Stimulated activated CD8-positive, alpha-beta memory T cell treated with anti-CD3 and anti-CD28 coated beads, Interleukin-7, amount 100 ng/mL, for 1 hour (primary cell): Measurements from ENCODE around the gene COL6A1.
"Not testable (repeated sequence)": the region's sequence is repeated elsewhere in the genome, so short reads cannot be mapped to it uniquely, and the experiment has no call there.

Experiments used
- DNase-seq, 2 donors: peaks; one replicate each; pipeline ENCODE4 v3.0.0-alpha.2; 2020; ENCODE audit warnings: low read depth in 2 of 2

Gene COL6A1

GRCh38 chr21:46028573-46029091, 47.1 kb downstream of the COL6A1 start:
- no peak for DNase-seq

- DNase-seq, result no peak
Observed at GRCh38 chr21:46029186-46029924, 47.8 kb downstream of the COL6A1 start.

GRCh38 chr21:46031484-46031883, 49.9 kb downstream of the COL6A1 start:
- no peak for DNase-seq

GRCh38 chr21:46032100-46032499, 50.5 kb downstream of the COL6A1 start:
- no peak for DNase-seq

GRCh38 chr21:46033410-46034400, 52.1 kb downstream of the COL6A1 start:
- DNase-seq, result no peak

GRCh38 chr21:46035809-46036695, 54.5 kb downstream of the COL6A1 start:
- no peak for DNase-seq

DNA sequence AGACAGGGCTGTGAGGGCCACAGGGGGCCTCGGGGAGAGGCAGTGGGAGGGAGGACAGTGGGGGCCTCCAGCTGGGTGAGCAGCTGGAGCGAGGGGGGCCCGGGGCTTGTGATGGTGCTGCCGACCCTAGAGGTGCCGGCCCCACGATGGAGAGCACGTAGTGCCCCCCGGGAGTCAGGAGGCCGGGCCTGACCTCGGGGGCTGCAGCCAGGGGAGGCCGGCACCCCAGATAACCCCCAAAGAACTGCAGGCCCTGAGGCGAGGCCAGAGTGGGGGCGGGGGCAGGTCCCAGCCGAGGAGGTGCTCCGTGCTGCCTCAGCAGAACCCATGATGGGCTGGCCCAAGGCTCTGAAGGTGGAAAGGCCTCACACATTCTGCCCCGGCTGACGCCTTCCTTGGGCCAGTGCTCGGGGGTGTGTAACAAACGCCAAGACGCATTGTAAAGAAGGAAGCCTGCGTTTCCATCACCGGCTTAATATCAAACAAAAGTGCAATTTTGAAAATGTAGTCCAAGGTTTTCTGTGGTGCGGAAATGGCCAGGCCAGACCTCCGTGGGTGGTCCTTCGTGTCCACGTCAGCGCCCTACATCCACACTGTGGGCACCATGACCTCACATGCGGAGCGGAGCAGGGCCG, 55.2 kb downstream of the COL6A1 start:
- DNase-seq, result no peak

GRCh38 chr21:46037331-46038325, 56.1 kb downstream of the COL6A1 start:
- DNase-seq, result no peak

DNA sequence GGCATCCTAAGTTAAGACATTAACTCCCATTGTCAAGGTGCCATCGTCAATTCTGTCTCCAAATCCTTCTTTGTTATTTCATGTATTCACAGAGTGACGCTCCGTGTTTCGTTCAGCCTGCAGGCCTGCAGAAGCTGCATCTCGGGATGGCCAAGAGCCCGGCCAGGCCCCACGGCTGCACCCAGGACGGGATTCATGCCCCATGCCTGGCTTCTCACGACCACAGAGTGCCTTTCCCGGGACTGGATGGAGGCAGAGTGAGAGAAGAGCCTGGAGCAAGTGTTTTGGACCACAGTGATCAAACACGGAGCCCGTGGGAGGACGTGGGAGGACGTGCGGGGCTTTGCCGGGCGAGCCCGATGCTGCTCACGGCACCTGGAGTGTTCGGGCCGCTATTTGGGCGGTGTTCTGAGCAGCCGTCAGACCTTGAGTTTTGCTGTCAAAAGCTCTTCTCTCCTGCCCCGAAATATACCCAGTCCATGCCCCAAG, 56.8 kb downstream of the COL6A1 start:
- DNase-seq, result no peak

DNA sequence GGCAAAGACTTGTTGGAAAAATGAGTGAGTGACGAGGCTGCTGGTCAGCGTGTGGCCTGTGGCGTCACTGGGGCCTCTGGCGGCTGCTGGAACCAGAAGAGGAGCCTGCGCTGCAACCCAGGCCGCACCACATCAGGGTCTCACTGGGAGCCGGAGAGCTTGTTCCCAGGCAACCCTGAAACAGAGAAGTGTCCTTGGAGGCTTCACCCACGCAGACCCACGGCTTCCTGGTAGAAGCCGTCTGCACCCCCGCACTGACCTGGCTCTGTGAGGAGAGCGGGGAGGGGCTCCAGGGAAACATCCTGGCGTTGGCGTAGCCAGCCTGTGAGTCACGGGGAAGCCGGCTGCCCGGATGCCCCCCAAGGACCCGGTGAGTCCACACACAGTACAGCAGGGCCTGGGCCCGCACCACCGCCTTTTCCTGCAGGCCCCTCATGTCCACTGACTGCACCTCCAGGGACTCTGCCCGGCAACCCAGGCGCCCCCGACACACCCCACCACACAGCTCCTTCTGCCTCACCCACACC, 57.4 kb downstream of the COL6A1 start:
- no peak for DNase-seq

DNA sequence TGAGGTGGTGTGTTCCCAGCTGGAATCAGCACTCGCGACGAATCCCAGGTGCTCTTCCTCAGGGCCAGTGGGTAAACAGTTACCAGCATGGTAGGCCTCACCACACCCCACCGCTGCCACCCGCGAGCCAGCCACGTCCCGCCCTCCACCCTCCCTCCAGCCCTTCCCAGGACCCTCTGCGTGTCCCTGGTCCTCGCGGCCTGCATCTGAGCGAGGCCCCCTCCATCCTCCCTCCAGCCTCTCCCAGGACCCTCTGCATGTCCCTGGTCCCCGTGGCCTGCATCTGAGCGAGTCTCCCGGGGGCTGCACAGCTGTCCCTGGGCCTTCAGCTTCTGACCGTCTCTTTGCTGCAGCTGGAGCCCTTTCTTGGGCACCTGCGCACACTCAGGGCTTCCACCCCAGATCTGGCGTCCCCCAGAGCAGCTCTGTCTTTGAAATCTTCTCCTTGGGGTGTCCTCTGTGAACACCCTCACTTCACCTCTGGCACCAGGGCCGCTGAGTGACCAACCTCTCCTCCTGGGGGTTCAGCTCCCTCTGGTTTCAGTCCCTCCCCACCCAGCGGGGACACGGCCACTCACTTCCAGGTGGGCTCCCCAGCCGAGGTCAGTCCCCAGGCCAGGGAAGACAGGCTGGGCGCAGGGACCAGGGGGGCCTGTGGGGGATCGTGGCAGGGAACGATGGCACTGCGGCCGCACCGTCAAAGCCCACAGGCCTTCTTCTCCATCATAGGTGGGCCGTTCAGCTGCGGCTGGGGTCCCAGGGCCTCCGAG, 58.5 kb downstream of the COL6A1 start:
- no peak for DNase-seq

GRCh38 chr21:46040707-46041106, 59.1 kb downstream of the COL6A1 start:
- no peak for DNase-seq

DNA sequence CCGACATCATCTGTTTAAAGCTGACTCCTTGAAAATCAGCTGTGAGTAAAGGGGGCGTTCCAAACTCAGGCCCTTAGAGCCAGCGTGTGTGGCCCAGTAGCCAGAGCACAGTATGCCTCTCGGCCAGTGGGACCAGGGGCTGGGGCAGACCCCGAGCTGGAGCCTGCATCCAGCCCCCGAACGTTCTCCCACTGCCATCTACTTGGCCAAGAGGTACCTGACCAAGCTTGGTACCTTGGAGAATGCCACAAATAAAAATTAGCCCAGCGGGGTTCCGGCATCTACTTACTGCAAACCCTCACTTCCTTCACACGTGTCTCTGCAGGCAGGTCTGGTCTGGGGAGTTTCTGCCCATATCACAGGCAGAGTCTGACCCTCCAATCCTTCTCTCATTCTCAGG, 59.6 kb downstream of the COL6A1 start:
- DNase-seq, result no peak

DNA sequence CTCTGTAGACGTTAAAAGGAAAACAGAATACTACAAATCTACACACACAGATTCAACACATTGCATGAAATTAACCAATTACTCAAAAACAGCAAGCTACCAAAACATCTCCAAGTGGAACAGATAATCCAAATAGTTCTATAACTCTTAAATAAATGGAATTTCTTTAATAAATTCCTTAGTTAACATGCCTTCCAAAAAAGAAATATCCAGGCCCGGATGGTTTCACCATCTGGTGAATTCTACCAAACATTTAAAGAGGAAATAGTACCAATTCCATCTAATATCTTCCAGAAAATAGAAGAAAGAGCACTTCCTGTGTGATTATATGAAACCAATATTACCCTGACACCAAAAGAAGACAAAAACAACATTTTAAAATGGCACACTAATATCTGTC, 63.6 kb downstream of the COL6A1 start:
- no peak for DNase-seq

GRCh38 chr21:46046471-46046870, 64.9 kb downstream of the COL6A1 start:
- no peak for DNase-seq

GRCh38 chr21:46046906-46047305, 65.3 kb downstream of the COL6A1 start:
- DNase-seq, result not testable (repeated sequence)

DNA sequence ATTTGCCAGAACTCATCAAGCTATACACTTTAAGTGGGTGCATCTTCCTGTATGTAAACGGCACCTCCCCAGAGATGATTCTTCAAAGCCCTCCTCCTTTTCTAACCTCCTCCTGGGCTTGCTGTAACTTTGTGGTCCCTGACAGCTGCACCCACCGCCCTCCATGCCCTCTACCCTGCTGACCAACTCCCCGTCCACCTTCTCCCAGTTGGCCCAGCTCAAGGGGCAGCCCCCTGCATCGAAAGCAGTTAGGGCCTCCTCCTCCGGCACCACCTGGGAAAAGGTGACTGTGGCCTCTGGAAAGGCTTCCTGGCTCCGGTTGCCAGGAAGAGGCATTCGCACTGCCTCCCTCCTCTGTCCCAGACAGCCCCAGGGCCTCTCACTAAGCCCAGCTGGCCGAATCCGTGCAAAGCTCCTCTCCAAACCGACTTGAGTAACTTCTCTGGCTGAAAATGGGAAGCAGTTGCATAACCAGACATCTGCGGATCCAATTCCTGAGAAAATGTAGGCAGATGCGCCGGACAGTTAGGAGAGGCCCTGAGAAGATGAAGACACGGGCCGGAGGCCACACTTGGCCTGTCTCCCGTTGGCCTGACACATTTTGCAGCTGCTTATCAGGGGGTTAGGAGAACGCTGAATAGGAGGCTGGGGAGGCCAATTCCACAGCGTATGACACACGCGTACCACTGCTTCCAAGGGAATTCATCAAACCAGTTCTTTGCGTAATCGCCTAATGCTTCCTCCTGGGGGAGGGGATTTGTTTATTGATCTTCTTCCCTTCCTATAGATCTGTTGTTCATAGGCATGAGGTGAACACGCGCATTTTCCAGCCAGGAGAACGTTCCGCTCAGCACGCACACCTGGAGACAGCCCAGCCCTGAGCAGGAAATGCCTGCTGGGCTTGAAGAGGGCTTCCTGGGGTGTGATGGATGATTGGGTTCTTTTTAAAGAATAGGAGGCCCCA, 67.6 kb downstream of the COL6A1 start:
- DNase-seq, result no peak
